ENCODE measurements around the gene SLC26A11. TPM values are rescaled to one million over a fixed set of nuclear protein-coding genes. Genes with fewer than 3 reads are reported as not detected.

SLC26A11 gene
- total and polyA plus RNA-seq, 5 donors from 2014 or later = 7.7 to 75.9 (median 8.3) TPM

DNA sequence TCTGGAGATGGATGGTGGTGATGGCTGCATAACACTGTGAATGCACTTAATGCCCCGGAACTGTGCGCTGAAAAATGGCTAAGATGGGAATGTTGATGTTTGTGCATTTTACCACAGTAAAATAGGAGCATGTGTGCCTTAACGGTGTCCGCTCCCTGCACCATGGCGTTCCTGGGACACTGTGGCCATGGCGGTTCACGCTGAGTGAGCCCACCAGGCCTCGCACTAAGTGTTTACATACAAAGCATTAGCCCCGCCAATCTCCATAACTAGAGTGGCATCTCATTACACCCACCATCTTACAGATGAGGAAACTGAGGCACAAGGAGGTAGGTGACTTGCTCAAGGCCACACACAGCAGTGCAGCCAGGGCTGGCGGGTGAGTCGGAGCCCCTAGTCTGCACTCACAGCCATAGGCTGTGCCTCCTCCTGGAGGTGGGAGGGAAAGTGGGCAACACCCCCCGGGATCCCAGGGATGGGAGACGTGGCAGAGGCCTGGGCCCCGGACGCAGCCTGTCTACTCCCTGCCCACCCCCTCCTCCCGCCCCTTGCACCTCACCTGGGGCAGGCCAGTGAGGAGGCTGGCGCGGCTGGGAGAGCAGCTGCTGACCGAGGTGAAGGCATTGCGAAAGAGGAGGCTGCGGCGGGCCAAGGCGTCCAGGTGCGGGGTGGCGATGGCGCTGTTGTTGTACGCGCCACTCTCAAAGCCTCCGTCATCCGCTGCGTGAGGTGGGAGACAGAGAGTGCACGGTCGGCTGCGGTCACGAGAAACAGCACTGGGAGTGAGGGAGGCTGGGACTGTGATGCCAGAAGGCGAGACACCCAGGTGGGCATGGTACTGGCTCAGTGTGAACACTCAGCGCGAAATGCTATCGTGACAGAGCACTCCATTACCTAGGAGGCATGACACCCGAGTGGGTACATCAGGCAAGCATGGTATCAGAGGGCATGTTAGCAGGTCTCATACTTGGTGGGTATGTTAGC is 3.5 kb upstream of the SLC26A11 start:
- Histone ChIP-seq H3K4me1 (ENCODE audit: control insufficient read depth, insufficient read depth, low read length, poor library complexity, severe bottlenecking) (peaks cover 28% of the 10 kb centered on the region), H3K27ac (ENCODE audit: insufficient read depth, low read length, poor library complexity, severe bottlenecking) (no peak overlapping the region), H3K9me3 (ENCODE audit: control insufficient read depth in 2 of 2, low read length in 2 of 2) (no peaks in the 10 kb centered on the region), H3K4me3 (ENCODE audit: low read depth, low read length) (no peak overlapping the region), H3K36me3 (ENCODE audit: control insufficient read depth, insufficient read depth, low read length) (peaks cover 43% of the 10 kb centered on the region), H3K27me3 (ENCODE audit: control insufficient read depth, insufficient read depth, low read length) (no peaks in the 10 kb centered on the region)
- peak overlapping the region in 2 of 3 donors; percentile 86 to 97 for H3K27ac Mint-ChIP-seq
- peaks cover 19% of the 10 kb centered on the region for H3K36me3 Mint-ChIP-seq
- peak overlapping the region; percentile 38 to 92 (median 84) for H3K4me3 Mint-ChIP-seq
- H3K27me3 Mint-ChIP-seq = peaks cover 4% of the 10 kb centered on the region
- no peak for ATAC-seq (ENCODE audit: low read depth in 2 of 2)
- DNase-seq = no peak
- H3K9me3 Mint-ChIP-seq = no peaks in the 10 kb centered on the region
- peaks cover 0 to 45% (median 21%) of the 10 kb centered on the region in 4 donors for H3K4me1 Mint-ChIP-seq

DNA sequence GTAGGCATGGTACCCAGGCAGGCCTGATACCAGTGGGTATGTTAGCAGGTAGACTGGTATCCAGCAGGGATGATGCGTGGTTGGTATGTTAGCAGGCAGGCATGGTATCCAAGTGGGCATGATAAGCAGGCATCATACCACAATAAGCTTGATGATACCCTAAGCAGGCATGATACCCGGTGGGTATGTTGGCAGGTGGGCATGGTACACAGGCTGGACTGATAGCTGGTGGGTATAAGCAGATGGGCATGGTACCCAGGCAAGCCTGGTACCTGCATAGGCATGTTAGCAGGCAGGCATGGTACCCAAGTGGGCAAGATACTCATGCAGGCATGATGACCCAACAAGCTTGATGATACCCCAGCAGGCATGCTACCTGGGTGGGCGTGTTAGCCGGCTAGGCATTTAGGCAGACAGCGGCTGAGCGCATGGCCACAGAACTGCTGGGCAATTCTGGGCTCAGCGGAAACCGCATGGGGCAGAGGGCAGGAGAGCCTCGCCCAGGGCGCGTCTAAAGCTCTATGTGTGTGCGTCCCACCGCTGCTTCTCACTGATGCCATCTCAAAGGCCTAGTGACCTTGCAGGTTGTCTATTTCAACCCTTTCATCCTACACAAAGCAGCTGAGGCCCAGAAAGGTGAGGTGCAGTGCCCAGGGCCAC is 2.4 kb upstream of the SLC26A11 start:
- H3K36me3 ChIP-seq (ENCODE audit: control insufficient read depth, insufficient read depth, low read length) = peaks cover 37% of the 10 kb centered on the region
- peaks cover 28% of the 10 kb centered on the region for H3K4me1 ChIP-seq (ENCODE audit: control insufficient read depth, insufficient read depth, low read length, poor library complexity, severe bottlenecking)
- ATAC-seq (ENCODE audit: low read depth in 2 of 2) = no peak
- no peaks in the 10 kb centered on the region for H3K27me3 ChIP-seq (ENCODE audit: control insufficient read depth, insufficient read depth, low read length)
- DNase-seq = no peak
- Mint-ChIP-seq H3K27ac (peak overlapping the region; percentile 86 to 97 (median 86)), H3K27me3 (peaks cover 4% of the 10 kb centered on the region), H3K9me3 (no peaks in the 10 kb centered on the region), H3K36me3 (peaks cover 16% of the 10 kb centered on the region), H3K4me1 (peaks cover 0 to 53% (median 25%) of the 10 kb centered on the region in 4 donors), H3K4me3 (peak overlapping the region; percentile 63 to 98 (median 90))
- peak overlapping the region; percentile 79 for H3K4me3 ChIP-seq (ENCODE audit: low read depth, low read length)
- H3K27ac ChIP-seq (ENCODE audit: insufficient read depth, low read length, poor library complexity, severe bottlenecking) = no peak overlapping the region
- no peaks in the 10 kb centered on the region for H3K9me3 ChIP-seq (ENCODE audit: control insufficient read depth in 2 of 2, low read length in 2 of 2)

DNA sequence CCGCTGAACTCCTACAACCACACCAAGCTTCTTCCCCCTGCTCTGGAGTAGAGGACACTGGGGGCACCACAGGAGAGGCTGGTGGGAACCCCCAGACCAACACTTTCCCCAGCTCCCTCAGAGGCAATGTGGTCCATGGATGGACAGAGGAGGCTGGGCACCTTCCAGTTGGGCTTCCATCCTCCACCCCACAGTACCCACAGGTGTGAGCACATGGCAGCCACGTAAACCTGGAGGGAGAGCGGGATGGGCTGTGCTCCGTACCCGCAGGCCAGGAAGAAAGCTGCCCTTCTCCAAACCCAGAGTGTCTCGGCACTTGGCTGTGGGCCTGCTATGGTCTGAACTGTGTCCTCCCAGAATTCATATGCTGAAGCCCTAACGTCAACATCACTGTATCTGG is 1.8 kb upstream of the SLC26A11 start:
- Histone ChIP-seq H3K27ac (ENCODE audit: insufficient read depth, low read length, poor library complexity, severe bottlenecking) (peak overlapping the region; percentile 87), H3K4me3 (ENCODE audit: low read depth, low read length) (peak overlapping the region; percentile 79), H3K36me3 (ENCODE audit: control insufficient read depth, insufficient read depth, low read length) (peaks cover 33% of the 10 kb centered on the region), H3K4me1 (ENCODE audit: control insufficient read depth, insufficient read depth, low read length, poor library complexity, severe bottlenecking) (peaks cover 28% of the 10 kb centered on the region), H3K27me3 (ENCODE audit: control insufficient read depth, insufficient read depth, low read length) (no peaks in the 10 kb centered on the region), H3K9me3 (ENCODE audit: control insufficient read depth in 2 of 2, low read length in 2 of 2) (no peaks in the 10 kb centered on the region)
- Mint-ChIP-seq H3K4me1 (peaks cover 0 to 59% (median 27%) of the 10 kb centered on the region in 4 donors), H3K9me3 (no peaks in the 10 kb centered on the region), H3K27me3 (peaks cover 4% of the 10 kb centered on the region), H3K27ac (peak overlapping the region; percentile 97 to 98 (median 98)), H3K36me3 (peaks cover 18% of the 10 kb centered on the region), H3K4me3 (peak overlapping the region; percentile 92 to 98 (median 96))
- ATAC-seq (ENCODE audit: low read depth in 2 of 2) (no peak), DNase-seq (no peak)

DNA sequence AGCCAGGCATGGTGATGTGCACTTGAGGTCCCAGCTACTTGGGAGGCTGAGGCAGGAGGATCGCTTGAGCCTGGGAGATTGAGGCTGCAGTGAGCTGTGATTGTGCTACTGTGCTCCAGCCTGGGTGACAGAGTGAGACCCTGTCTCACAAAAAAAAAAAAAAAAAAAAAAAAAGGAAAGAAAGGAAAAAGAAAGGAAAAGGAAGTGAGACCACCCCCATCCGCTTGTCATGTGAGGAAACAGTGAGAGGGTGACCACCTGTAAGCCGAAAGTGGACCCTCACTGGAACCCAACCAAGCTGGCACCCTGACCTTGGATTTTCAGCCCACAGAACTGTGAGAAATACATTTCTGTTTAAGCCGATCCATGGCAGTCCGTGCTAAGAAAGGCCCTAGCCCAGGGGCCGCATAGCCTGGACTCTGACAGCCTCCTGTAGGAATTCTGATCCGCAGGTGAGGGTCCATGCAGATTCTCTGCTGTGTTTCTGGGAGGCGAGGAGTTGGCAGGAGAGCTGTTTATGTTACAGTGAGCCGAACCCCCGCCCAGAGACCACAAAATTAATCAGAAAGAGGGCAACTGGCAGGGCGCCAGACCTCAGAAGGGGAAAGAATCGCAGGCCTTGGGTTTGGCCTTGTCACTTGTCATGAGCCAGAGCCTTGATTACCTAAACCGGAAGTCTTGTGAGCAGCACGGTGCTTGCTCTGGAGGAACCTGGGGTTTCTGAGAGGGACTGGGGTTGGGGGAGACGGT is 1.0 kb upstream of the SLC26A11 start:
- ATAC-seq (ENCODE audit: low read depth in 2 of 2) (peak; percentile 92), DNase-seq (peak; percentile 81 to 93 (median 92))
- Histone ChIP-seq H3K4me1 (ENCODE audit: control insufficient read depth, insufficient read depth, low read length, poor library complexity, severe bottlenecking) (peaks cover 28% of the 10 kb centered on the region), H3K27ac (ENCODE audit: insufficient read depth, low read length, poor library complexity, severe bottlenecking) (peak overlapping the region; percentile 87), H3K9me3 (ENCODE audit: control insufficient read depth in 2 of 2, low read length in 2 of 2) (no peaks in the 10 kb centered on the region), H3K4me3 (ENCODE audit: low read depth, low read length) (peak overlapping the region; percentile 79), H3K36me3 (ENCODE audit: control insufficient read depth, insufficient read depth, low read length) (peaks cover 27% of the 10 kb centered on the region), H3K27me3 (ENCODE audit: control insufficient read depth, insufficient read depth, low read length) (no peaks in the 10 kb centered on the region)
- Mint-ChIP-seq H3K4me1 (peaks cover 0 to 67% (median 27%) of the 10 kb centered on the region in 4 donors), H3K27me3 (peaks cover 4% of the 10 kb centered on the region), H3K9me3 (no peaks in the 10 kb centered on the region), H3K36me3 (peaks cover 23% of the 10 kb centered on the region), H3K27ac (peak overlapping the region; percentile 97 to 98 (median 98)), H3K4me3 (peak overlapping the region; percentile 92 to 98 (median 96))

DNA sequence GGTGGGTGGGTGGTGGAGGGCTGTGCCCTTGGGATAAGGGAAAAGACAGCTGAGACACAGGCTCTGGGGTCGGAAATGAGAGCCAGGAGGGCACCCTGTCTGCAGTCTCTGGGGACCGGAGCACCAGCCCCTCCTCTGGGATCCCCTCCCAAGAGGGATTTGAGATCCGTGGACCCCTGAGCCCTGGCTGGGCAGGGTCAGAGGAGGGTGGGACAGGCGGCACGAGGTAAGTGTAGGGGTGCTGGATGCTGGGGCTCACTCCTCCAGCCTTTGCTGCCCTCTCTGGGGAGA is 519 bp upstream of the SLC26A11 start:
- Histone ChIP-seq H3K4me1 (ENCODE audit: control insufficient read depth, insufficient read depth, low read length, poor library complexity, severe bottlenecking) (peaks cover 28% of the 10 kb centered on the region), H3K27me3 (ENCODE audit: control insufficient read depth, insufficient read depth, low read length) (no peaks in the 10 kb centered on the region), H3K9me3 (ENCODE audit: control insufficient read depth in 2 of 2, low read length in 2 of 2) (no peaks in the 10 kb centered on the region), H3K27ac (ENCODE audit: insufficient read depth, low read length, poor library complexity, severe bottlenecking) (peak overlapping the region; percentile 87), H3K36me3 (ENCODE audit: control insufficient read depth, insufficient read depth, low read length) (peaks cover 21% of the 10 kb centered on the region), H3K4me3 (ENCODE audit: low read depth, low read length) (peak overlapping the region; percentile 79)
- peaks cover 23% of the 10 kb centered on the region for H3K36me3 Mint-ChIP-seq
- no peak for DNase-seq
- peak in 1 of 2 donors; percentile 13 for ATAC-seq (ENCODE audit: low read depth in 2 of 2)
- H3K4me3 Mint-ChIP-seq = peak overlapping the region; percentile 92 to 98 (median 96)
- H3K27me3 Mint-ChIP-seq = peaks cover 4% of the 10 kb centered on the region
- H3K9me3 Mint-ChIP-seq = no peaks in the 10 kb centered on the region
- peak overlapping the region; percentile 97 to 98 (median 98) for H3K27ac Mint-ChIP-seq
- peaks cover 0 to 68% (median 27%) of the 10 kb centered on the region in 4 donors for H3K4me1 Mint-ChIP-seq

DNA sequence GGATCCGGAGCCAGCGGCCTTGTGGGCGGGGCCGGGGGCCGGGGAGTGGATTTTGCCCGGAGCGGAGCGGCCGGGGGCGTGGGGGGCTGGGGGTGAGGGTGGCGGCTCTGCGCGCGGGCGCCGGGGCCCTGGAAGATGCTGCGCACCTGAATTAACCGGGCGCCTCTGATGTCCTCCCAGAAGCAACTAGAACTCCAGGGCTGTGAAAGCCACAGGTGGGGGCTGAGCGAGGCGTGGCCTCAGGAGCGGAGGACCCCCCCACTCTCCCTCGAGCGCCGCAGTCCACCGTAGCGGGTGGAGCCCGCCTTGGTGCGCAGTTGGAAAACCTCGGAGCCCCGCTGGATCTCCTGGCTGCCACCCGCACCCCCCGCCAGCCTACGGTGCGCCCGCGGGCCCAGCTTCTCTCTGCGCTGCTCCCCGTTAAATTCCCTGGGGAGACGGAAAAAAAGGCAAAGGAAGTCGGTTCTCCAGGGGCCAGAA is 549 bp downstream of the SLC26A11 start:
- no peak for ATAC-seq (ENCODE audit: low read depth in 2 of 2)
- no peaks in the 10 kb centered on the region for H3K9me3 Mint-ChIP-seq
- peak overlapping the region; percentile 26 for H3K4me3 ChIP-seq (ENCODE audit: low read depth, low read length)
- DNase-seq = peak in 1 of 3 donors; percentile 12
- H3K36me3 Mint-ChIP-seq = peaks cover 23% of the 10 kb centered on the region
- H3K36me3 ChIP-seq (ENCODE audit: control insufficient read depth, insufficient read depth, low read length) = peaks cover 18% of the 10 kb centered on the region
- H3K27ac Mint-ChIP-seq = peak overlapping the region in 2 of 3 donors; percentile 78 to 86
- no peaks in the 10 kb centered on the region for H3K9me3 ChIP-seq (ENCODE audit: control insufficient read depth in 2 of 2, low read length in 2 of 2)
- peaks cover 0 to 68% (median 27%) of the 10 kb centered on the region in 4 donors for H3K4me1 Mint-ChIP-seq
- peak overlapping the region; percentile 85 to 93 (median 88) for H3K4me3 Mint-ChIP-seq
- H3K27me3 Mint-ChIP-seq = peaks cover 3% of the 10 kb centered on the region
- H3K4me1 ChIP-seq (ENCODE audit: control insufficient read depth, insufficient read depth, low read length, poor library complexity, severe bottlenecking) = peaks cover 28% of the 10 kb centered on the region
- peak overlapping the region; percentile 87 for H3K27ac ChIP-seq (ENCODE audit: insufficient read depth, low read length, poor library complexity, severe bottlenecking)
- H3K27me3 ChIP-seq (ENCODE audit: control insufficient read depth, insufficient read depth, low read length) = no peaks in the 10 kb centered on the region
